HPDE6-E6E7 (cell line): ENCODE data around the gene CHCHD5.
A peak's percentile ranks its signal among the peaks of the same experiment; 100 is the strongest.

Experiments
- DNase-seq: peaks from one replicate; pipeline ENCODE4 v3.0.0; 2011; ENCODE audit warnings: missing footprints; ENCODE audit errors: extremely low spot score

Gene CHCHD5

DNA sequence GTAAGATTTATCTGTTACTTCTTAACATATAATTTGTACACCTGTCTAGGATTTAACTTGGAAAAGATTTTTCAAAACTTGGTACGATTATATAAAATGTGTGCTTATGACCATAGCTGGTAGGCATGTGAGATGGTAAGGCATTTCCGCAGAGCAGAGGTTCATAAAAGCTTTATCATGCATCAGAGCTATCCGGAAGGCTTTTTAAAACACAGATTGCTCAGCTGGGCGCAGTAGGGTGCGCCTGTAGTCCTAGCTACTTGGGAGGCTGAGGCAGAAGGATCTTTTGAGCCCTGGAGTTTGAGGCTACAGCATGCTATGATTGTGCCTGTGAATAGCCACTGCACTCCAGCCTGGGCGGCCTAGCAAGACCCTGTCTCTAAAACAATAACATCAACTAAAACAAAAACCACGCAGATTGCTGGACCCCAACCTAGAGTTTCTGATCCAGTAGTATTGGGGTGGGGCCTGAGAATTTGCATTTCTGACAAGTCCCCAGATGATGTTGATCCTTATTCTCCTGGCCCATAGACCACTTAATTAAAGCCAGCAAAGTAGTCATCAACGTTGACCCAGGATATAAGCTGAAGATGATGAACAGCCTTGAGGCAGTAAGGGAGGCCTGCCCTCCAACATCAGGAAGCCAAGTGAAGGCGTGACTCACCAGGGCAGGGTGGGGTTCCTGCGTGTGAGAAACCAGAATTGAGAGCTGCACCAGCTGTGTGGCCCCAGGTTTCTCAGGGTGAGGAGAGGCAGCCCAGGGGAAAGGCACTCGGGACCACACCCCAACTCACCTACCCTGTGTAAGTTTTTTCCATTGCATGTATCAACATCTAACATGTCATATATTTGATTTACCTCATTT is 39.7 kb downstream of the CHCHD5 start:
- DNase-seq = peak; percentile 85

DNA sequence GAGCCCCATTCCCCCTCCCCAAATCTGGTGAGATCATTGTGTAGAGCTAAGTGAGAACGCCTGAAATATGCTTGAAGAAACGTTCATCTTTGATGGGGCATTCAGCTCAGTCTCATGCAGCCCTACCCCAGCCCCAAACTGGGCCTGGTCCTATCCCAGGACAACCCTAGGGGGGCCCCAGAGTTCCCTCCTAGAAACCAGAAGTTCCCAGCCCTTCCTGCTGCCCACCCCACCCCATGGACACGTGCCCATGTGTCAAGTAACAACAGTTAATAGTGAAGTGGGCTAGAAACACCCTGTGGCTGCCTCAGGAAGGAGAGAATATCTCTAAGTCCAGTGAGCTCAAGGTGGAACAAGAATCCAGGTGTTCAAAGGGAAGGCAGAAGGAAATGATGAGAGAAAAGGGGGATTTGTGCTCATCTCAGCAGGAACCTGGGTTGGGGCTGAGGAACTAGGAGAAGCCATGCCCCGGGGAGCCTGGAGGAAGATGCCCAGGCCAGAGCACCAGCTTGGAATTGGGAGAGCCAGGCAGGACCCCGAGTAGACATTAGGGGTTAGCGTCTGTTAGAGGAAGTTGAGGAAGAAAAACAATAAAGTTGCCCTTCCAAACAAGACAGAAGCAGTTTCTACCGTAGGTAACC is 41.2 kb downstream of the CHCHD5 start:
- DNase-seq = no peak

DNA sequence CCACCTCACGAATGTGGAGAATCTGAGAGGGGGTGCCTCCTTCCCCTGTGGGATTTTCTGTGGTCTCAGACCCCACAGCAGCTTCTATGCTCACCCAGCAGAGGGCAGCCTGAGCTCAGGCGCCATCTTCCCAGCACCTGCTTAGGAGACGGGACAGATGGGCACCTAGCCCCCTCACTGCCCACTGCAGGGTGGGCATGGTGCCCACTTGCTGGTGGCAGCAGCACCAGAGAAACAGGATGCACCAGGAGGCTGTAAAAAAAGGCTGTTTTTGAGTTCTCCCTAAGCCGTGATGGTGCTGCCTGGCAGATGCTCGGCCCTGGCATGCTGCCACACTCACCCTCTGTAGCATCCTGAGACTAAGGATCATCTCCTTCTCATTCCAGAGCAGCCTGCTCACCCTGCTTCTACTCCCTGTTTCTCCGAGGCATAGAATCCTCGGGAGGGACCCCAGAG is 42.2 kb downstream of the CHCHD5 start:
- DNase-seq = peak; percentile 34

DNA sequence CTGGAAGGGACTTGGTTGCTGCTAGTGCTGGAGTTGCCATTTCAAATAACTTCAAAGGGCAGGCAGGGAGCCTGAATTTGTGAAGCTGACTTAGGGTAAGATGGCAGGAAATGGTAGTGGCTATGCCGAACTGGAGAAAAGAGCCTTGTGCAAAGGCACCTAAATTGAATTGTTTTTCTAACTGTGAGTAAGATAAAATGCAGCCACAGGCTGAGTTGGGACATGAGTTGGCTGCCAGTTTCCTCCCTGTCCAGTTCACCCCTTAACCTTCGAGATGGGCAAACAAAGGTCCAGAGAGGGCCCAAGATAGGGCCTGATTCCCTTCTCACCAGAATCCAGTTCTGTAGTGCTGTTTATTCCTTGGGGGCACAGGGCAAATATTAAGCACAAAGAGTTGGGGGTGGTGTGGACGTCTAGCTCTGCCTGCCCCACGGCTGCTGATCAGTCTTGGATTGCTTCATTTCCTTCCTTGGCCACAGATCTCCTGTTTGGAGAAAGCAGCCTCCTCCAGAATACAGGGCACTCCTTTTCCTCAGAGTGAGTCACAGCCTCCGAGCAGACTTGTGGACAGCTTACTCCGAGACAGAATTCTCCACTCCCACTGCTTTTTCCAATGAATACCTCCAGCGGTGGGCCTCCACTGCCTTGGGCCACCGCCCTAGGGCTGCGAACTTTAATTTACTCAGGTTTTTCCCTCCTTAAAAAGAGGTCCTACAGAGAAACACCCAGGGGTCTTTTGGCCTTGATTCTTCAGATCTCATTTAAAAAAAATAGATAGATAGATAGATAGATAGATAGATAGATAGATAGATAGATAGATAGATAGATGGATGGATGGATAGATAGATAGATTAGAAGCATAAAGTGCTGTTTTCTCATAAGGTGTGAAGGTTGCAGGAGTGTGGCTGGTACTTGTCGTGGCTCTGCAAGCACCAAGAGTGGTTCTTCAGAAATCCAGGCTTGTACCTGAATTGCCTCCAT is 42.9 kb downstream of the CHCHD5 start:
- DNase-seq = peak; percentile 89

DNA sequence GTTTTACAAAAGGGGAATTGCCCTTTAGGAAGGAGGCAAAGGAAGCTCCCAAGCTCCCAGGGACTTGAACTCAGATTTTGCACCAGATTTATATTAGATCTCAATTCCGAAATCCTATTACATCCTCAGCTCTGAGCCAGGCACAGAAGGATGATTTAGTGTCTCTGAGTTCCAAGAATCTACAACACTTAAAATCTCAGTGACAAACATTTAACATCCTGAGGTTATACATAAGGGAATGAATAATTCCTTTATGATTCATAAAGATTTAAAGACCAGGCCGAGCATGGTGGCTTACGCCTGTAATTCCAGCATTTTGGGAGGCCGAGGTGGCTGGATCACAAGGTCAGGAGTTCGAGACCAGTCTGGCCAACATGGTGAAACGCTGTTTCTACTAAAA is 44.8 kb downstream of the CHCHD5 start:
- DNase-seq = no peak

DNA sequence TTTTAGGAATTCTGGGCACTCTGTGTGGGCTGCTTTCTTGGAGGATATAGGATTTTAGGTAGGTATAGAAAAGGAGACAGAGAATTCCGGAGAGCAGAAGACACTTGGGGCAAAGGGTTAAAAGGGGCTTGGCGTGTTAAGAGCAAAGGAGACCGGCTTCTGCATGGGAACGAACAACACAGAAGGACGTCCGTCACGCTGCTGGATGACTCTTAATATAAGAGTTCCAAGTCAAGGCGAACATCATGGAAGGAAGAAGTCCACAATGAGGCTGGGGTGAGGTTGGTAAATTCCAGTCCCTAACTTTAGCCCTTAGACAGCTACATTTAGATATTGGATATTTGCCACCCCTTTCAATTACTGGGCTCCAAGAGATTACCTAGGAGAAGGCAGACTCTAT is 45.4 kb downstream of the CHCHD5 start:
- DNase-seq = no peak

DNA sequence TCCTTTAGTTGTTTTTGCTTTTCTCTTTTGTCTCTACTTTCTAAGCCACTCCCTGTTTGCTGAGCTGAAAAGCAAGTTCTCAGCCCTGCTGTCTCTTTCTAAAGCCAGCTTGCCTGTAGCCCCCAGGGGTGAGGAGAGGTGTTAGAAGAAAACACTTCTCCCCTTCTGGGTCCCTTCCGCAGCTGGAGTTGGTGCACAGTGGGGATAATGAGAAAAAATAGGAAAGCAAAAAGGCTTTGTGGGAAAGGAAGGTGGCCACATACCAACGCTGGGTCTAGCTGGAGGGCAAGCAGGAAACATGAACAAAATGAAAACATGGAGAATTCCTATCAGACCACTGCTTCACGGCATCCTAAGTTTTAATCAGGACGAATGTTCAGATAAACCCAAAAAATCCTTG is 45.9 kb downstream of the CHCHD5 start:
- DNase-seq = no peak

DNA sequence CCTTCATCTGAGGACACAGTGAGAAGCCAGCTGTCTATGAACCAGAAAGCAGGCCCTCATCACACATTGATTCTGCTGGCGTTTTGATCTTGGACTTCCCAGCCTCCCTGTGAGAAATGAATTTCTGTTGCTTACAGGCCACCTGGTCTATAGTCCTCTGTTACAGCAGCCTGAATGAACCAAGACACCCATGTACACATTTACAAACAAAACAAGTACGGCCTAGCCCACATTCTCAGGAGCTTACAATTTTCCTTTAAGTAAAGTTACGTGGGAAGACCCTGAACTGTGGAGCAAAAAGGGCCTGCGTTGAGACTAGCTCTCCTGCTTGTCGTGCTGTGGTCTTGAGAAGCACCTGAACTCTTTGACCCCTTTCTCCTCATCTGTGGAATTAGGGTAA is 49.3 kb downstream of the CHCHD5 start:
- no peak for DNase-seq

DNA sequence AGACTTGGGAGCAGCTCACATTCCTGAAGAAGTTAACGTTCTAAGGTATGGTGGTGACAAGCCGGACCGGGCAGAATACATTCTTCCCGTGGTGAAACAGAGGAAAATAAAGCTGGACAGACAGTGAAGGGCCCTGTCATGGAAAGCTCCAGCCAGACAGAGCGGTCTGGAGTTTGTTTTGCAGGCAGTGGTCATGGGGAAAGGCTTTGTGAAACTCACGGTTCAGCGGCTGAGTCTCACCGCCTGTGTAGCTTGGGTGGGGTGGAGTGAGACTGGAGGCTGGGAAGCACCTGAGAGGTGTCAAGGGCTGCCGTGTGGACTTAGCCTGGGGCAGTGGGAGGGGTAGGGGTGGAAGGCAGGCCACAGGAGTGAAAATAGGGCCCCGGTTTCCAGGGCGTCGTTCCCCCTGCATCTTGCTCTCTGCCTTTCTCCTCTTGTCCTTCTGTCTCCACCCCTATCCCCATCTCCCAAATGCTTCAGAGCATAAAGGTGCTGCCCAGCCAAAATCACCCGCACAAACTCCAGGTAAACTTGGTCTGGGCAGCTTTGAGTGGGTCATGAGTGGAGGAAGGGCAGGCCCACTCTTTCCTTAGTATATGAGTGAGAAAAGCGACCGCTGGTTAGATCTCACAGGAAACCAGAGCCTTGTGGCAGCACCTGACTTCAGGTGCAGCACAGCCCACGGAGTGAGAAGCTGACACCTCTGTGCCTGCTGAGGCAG is 49.9 kb downstream of the CHCHD5 start:
- no peak for DNase-seq

DNA sequence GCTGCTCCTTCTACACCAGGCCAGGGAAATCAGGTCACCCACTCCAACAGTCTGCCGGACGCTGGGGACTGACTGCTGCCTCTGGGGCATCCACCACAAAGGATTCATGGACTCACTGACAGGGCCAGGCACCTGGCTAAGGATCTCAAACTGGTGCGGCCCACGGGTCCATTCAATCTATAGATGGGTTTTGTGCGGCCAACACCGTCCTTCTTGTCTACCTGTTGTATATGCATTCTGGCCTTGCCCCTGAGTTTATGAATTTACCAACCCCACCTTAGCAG is 50.4 kb downstream of the CHCHD5 start:
- DNase-seq = no peak

DNA sequence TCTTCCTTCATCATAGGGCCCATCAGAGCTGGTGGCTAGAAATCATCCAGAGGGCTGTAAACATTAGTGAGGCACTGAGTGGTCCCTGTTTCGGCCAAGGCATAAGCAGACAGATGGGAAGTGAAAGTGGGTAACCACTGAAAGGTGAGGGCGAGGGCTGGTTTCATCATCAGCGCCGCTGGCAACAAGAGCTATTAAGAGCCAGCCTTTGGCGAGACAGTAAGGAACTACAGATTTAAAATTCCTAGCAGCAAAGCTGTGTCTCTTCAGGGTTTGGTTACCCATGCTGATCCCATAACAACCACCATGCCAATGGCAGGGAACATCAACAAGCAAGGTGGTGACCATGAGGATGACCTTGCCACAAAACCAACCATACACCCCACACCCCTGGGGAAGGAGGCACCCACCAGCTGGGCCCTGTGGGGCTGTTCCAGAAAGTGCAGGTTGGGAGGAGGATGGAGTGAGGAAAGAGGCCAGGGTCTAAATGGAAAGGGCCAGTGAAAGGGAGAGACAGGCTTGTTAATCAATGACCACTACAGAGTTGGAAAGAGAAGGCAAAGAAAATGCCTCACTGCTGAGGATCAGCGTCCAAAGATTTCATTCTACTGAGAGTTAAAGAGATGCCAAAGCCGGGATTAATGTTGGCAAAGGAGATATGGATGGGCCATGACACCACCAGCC is 52.3 kb downstream of the CHCHD5 start:
- DNase-seq = no peak

DNA sequence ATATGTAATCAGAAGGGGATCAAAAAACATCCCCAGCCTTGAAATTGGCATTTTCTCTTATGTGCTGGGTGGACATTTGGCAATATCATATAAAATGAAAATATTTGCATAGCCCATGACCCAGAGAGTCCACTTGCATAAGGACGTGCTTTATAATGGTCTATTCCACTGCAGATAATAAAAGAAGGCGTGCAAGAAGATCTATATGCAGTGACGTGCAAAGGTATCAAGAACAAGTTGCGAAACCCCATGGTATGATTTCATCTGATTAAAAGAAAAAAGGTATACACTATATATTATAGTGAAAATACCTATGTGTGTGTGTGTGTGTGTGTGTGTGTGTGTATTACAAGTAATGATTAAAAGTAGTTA is 52.9 kb downstream of the CHCHD5 start:
- no peak for DNase-seq
